Neutrophil (primary cell): ENCODE measurements around the gene CABP4.
"Not testable (repeated sequence)": the region's sequence is repeated elsewhere in the genome, so short reads cannot be mapped to it uniquely, and the experiment has no call there.

Experiments
- H3K27ac ChIP-seq: fragments of 200-600 bp; sonication (generic); 2 replicates; pipeline ENCODE4 v1.5.1; 2016; ENCODE audit warnings: mild to moderate bottlenecking, moderate library complexity
- H3K27me3 ChIP-seq: fragments of 200-600 bp; sonication (generic); 2 replicates; pipeline ENCODE4 v1.6.0; 2016; ENCODE audit warnings: mild to moderate bottlenecking
- H3K36me3 ChIP-seq: fragments of 200-600 bp; sonication (generic); 2 replicates; pipeline ENCODE4 v1.5.1; 2017
- H3K4me1 ChIP-seq, 2 experiments: fragments of 200-600 bp in 1 of 2; sonication (generic) in 1 of 2; 1 replicate in 1 of 2; 2 replicates in 1 of 2; pipeline versions ENCODE4 v1.5.1 to v1.6.1; 2013 to 2016; ENCODE audit warnings: low read depth in 1 of 2, low read length in 1 of 2, mild to moderate bottlenecking in 1 of 2, moderate library complexity in 1 of 2; ENCODE audit not compliant: control insufficient read depth in 1 of 2, insufficient read depth in 1 of 2
- H3K4me3 ChIP-seq, 2 experiments: fragments of 200-600 bp in 1 of 2; sonication (generic) in 1 of 2; 1 replicate in 1 of 2; 2 replicates in 1 of 2; pipeline ENCODE4 v1.5.1; 2013 to 2016; ENCODE audit warnings: low read depth in 1 of 2, low read length in 1 of 2, mild to moderate bottlenecking in 1 of 2, moderate library complexity in 1 of 2
- H3K9me3 ChIP-seq: fragments of 200-600 bp; sonication (generic); 2 replicates; pipeline ENCODE4 v1.5.1; 2016
- TF ChIP-seq, protein P1 (sequence below): fragments of 200-600 bp; sonication (generic); IDR thresholded peaks from 2 replicates; pipeline ENCODE4 v1.5.1; 2016; ENCODE audit warnings: antibody characterized with exemption

Gene CABP4

DNA sequence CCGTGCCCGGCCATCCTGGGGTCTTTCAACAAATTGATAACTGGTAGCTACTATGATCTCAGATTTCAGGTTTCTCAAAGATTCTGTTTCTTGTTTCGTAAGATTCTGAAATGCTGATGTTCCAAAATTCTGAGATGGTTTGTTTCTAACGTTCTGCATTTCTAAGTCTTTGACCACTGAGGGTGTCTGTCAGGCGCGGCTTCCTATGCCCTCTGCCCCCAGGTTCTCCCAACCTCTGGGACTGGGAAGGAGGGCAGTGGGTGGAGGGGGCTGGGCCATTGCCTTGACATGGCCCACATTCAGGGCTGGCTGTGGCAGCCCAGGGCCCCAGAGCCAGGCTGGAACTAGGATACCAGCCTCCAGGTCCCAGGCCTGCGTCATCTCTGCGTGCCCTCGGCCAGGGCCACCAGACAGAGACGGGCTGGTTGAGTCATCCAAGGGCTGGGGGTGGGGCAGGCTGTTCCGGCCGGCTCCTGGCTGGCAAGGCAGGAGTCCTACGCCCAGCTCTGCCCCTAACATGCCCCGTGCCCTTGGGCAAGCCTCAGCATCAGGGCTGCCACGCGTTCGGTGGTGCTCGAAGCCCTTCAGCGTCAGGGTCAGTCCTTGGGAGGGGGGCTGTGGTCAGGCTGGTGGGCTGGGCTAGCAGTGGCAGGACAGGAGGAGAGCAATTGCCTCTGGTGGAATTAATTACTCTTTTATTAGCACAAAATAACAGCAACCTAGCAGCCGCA is 8.7 kb downstream of the CABP4 start:
- no peaks in the 10 kb centered on the region for H3K36me3 ChIP-seq
- H3K4me3 ChIP-seq, result peak overlapping the region; percentile 75 to 87
- peaks cover 22 to 32% of the 10 kb centered on the region in 2 experiments for H3K4me1 ChIP-seq
- TF ChIP-seq, protein P1, sequence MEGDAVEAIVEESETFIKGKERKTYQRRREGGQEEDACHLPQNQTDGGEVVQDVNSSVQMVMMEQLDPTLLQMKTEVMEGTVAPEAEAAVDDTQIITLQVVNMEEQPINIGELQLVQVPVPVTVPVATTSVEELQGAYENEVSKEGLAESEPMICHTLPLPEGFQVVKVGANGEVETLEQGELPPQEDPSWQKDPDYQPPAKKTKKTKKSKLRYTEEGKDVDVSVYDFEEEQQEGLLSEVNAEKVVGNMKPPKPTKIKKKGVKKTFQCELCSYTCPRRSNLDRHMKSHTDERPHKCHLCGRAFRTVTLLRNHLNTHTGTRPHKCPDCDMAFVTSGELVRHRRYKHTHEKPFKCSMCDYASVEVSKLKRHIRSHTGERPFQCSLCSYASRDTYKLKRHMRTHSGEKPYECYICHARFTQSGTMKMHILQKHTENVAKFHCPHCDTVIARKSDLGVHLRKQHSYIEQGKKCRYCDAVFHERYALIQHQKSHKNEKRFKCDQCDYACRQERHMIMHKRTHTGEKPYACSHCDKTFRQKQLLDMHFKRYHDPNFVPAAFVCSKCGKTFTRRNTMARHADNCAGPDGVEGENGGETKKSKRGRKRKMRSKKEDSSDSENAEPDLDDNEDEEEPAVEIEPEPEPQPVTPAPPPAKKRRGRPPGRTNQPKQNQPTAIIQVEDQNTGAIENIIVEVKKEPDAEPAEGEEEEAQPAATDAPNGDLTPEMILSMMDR, result no peak
- H3K27me3 ChIP-seq, result no peaks in the 10 kb centered on the region
- H3K9me3 ChIP-seq, result no peaks in the 10 kb centered on the region
- H3K27ac ChIP-seq, result peak overlapping the region; percentile 95

DNA sequence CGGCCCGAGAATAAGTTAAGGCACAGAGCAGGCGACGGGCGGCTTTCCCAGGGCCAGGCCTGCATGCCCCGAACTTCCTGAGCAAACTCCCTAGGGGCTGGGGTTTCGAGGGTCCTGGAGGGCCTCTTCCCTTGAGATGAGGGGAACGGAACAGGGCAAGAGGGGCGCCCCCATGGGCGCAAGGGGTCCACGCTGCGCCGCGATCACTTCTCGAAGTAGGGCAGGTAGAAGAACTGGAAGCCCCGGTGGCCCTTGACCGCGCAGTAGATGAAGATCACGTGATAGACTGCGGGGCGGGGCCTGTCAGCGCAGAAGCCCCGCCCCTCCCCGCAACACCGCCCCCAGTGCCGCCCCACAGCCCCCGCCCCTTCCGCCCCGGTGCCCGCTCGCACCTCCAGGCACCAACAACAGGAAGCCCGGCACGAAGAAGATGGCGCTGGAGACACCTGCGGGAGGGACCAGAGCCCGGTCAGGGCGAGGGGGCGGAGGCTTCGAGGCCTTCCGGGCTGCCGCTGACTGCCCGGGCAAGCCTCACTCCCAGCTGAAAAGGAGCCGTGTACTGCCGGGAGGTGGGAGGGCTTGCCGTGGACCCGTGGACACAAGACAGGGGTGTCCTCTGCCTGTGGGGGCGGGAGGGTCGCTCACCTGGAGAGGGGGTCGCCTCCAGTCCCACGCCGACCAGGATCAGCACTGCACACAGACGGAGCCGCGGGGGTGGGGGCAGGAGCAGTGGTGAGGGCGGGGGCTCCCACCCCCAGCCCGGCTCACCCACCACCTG is 9.4 kb downstream of the CABP4 start:
- H3K4me3 ChIP-seq, result peak overlapping the region; percentile 75 to 87
- TF ChIP-seq, protein P1, result no peak
- peak overlapping the region; percentile 95 for H3K27ac ChIP-seq
- no peaks in the 10 kb centered on the region for H3K27me3 ChIP-seq
- no peaks in the 10 kb centered on the region for H3K9me3 ChIP-seq
- H3K36me3 ChIP-seq, result no peaks in the 10 kb centered on the region
- peaks cover 25 to 37% of the 10 kb centered on the region in 2 experiments for H3K4me1 ChIP-seq

DNA sequence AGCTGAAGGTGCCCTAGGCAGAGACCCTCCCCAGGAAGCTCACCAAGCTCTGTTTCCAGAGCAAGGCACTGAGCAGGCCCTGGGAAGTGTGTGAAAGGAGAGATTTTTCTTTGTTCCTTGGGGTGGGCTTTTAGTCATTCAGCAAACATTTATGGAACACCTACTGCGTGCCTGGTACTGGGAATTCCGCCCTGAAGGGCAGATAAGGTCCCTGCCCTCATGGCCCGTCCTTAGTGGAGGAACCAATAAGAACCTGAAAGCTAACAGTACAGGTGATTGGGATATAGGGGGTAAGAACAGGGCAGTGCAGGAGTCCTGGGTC is 10.0 kb downstream of the CABP4 start:
- TF ChIP-seq, protein P1, result no peak
- Histone ChIP-seq H3K9me3 (no peaks in the 10 kb centered on the region), H3K36me3 (no peaks in the 10 kb centered on the region), H3K27me3 (no peaks in the 10 kb centered on the region), H3K27ac (peak overlapping the region; percentile 95), H3K4me3 (peak overlapping the region; percentile 75 to 87), H3K4me1 (peaks cover 27 to 39% of the 10 kb centered on the region in 2 experiments)

DNA sequence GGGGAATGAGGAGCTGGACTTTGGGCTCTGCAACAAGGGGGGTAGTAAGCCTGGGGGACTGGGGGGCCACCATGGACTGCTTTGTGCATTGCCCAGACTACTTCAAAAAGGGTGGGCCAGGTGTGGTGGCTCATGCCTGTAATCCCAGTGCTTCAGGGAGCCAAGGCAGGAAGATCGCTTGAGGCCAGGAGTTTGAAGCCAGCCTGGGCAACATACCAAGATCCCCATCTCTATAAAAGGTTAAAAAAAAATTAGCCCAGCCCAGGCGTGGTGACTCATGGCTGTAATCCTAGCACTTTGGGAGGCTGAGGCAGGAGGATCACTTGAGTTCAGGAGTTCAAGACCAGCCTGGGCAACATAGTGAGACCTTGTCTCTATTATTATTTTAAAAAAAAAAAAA is 10.4 kb downstream of the CABP4 start:
- not testable (repeated sequence) for H3K27me3 ChIP-seq, H3K9me3 ChIP-seq, H3K36me3 ChIP-seq
- Histone ChIP-seq H3K4me1 (peaks cover 27 to 39% of the 10 kb centered on the region in 2 experiments), H3K4me3 (peak overlapping the region; percentile 75 to 87), H3K27ac (peak overlapping the region; percentile 95)

DNA sequence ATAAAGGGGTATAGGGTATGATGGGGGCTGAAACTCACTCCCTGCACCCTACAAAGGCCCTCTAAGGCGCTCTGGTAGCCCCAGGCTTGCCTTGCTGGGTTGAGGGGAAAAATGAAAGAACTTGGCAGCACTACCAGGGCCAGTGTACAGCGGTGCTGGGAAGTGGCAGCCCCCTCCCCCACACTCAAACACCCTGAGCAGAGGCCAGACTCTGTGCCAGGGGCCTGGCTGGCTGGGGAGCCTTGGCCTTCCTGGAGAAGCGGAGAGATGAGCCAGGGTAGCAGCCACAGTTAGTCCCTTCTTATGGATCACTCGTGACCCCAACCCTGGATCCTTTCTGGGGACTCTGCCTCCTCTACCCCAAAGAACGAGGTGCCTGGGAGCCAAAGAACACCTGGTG is 11.2 kb downstream of the CABP4 start:
- H3K9me3 ChIP-seq, result no peaks in the 10 kb centered on the region
- TF ChIP-seq, protein P1, result no peak
- H3K27ac ChIP-seq, result peak overlapping the region; percentile 43
- no peaks in the 10 kb centered on the region for H3K27me3 ChIP-seq
- no peaks in the 10 kb centered on the region for H3K36me3 ChIP-seq
- peaks cover 27 to 39% of the 10 kb centered on the region in 2 experiments for H3K4me1 ChIP-seq
- H3K4me3 ChIP-seq, result no peak overlapping the region
